Gastrocnemius medialis (tissue), 4 donors: ENCODE results near the gene DTNBP1.

Experiments used
- CTCF ChIP-seq, 5 experiments: fragments of 450-650 bp in 3 of 5; fragments of 200-600 bp in 2 of 5; sonication (generic) in 2 of 5; IDR thresholded peaks in 4 of 5; conservative IDR thresholded peaks in 1 of 5; 1 replicate in 4 of 5; 2 replicates in 1 of 5; pipeline ENCODE4 v1.5.1; 2016 to 2019; ENCODE audit warnings: antibody characterized with exemption in 5 of 5, mild to moderate bottlenecking in 3 of 5, moderate library complexity in 3 of 5
- POLR2A ChIP-seq, 2 donors: fragments of 450-650 bp; IDR thresholded peaks; one replicate each; pipeline ENCODE4 v1.6.1; 2017; ENCODE audit warnings: antibody characterized with exemption in 2 of 2, mild to moderate bottlenecking in 2 of 2, moderate library complexity in 2 of 2

GRCh38 chr6:15573384-15573783 lies 89.4 kb downstream of the DTNBP1 start:
- TF ChIP-seq POLR2A (IDR thresholded peaks at IDR 0.05) (no peak), CTCF (IDR thresholded peaks at IDR 0.05 in 4 of 5, conservative IDR thresholded peaks at IDR 0.05 in 1 of 5) (no peak)
